ENCODE data around the gene LRCH1. TPM values are rescaled to one million over a fixed set of nuclear protein-coding genes. Genes with fewer than 3 reads are reported as not detected.

Gene LRCH1
- total and polyA plus RNA-seq, 2 of the 4 experiments (the other 2 are of a cell fraction): 7.0 to 8.8 TPM

- DNase-seq: no peak
- Histone ChIP-seq H4K91ac (ENCODE audit: insufficient read depth, low read depth, low read length) (no peak overlapping the region), H2BK120ac (ENCODE audit: low read depth, low read length) (no peak overlapping the region), H3K56ac (ENCODE audit: extremely low read depth, insufficient read depth, low read length) (no peak overlapping the region), H3K18ac (ENCODE audit: low read depth, low read length) (no peak overlapping the region), H4K8ac (ENCODE audit: low read depth in 2 of 2, low read length in 2 of 2) (no peak overlapping the region), H3K9ac (ENCODE audit: low read depth, low read length) (no peak overlapping the region), H3K14ac (replicated peaks; ENCODE audit: low read depth, low read length) (no peak overlapping the region), H4K5ac (ENCODE audit: low read depth, low read length) (no peak overlapping the region), H3K9me3 (ENCODE audit: control insufficient read depth, insufficient read depth, low read length) (no peaks in the 10 kb centered on the region), H3K4me1 (ENCODE audit: control insufficient read depth, insufficient read depth, low read length) (peaks cover 6% of the 10 kb centered on the region), H2AK9ac (replicated peaks; ENCODE audit: low read depth, low read length, poor library complexity) (no peak overlapping the region), H4K20me1 (ENCODE audit: insufficient read depth, low read length) (peaks cover 17% of the 10 kb centered on the region), H3K9me1 (ENCODE audit: insufficient read depth, low read length) (peaks cover 9% of the 10 kb centered on the region; the same call in 1 of the 2 replicates), H2BK5ac (ENCODE audit: low read depth, low read length, poor library complexity, severe bottlenecking) (no peak overlapping the region), H3K23ac (ENCODE audit: low read depth, low read length) (no peak overlapping the region), H3K79me1 (ENCODE audit: low read depth in 1 of 2, low read length in 2 of 2) (peaks cover 29 to 69% of the 10 kb centered on the region in 2 experiments), H3K4me3 (ENCODE audit: insufficient read depth, low read depth, low read length) (no peak overlapping the region), H3K4ac (ENCODE audit: low read depth, low read length) (no peak overlapping the region), H3K4me2 (ENCODE audit: low read depth, low read length) (no peak overlapping the region), H2BK20ac (ENCODE audit: low read depth, low read length) (no peak overlapping the region), H2BK15ac (ENCODE audit: low read depth, low read length) (no peak overlapping the region), H2AFZ (replicated peaks; ENCODE audit: low read length, poor library complexity) (no peak overlapping the region), H2AK5ac (ENCODE audit: low read depth, low read length) (no peak overlapping the region), H3K27ac (ENCODE audit: insufficient read depth, low read length) (no peak overlapping the region), H3K27me3 (ENCODE audit: control insufficient read depth, insufficient read depth, low read length) (no peaks in the 10 kb centered on the region), H3K36me3 (ENCODE audit: control insufficient read depth, insufficient read depth, low read length) (no peaks in the 10 kb centered on the region)
- POLR2A ChIA-PET (ENCODE audit: unreplicated experiment): no interaction called here
- WGBS, 2 experiments (ENCODE audit: extremely low coverage in 2 of 2, insufficient read length in 1 of 2): no CpG with 5 or more reads among the region's 7 CpGs
- CTCF ChIA-PET: interaction anchor here (1.4 kb wide), 1 partner anchor 7 kb away, joined by 3 read pairs; no protein-coding TSS in a partner anchor
- in situ Hi-C loops (cut with MboI; ENCODE audit: low sequenced_read_pairs) (no loop called here), intact Hi-C loops (cut with micrococcal nuclease) (no loop called here), dilution Hi-C loops (cut with HindIII; ENCODE audit: low sequenced_read_pairs, unreplicated experiment) (no loop called here)
- ATAC-seq (ENCODE audit: low read depth): no peak
- TF ChIP-seq SMC3 (IDR thresholded peaks at IDR 0.05; ENCODE audit: low read depth, low read length) (no peak), CEBPB (IDR thresholded peaks at IDR 0.05; ENCODE audit: low read depth, low read length) (no peak), RCOR1 (IDR thresholded peaks at IDR 0.05; ENCODE audit: insufficient replicate concordance, low read length) (no peak), MXI1 (IDR thresholded peaks at IDR 0.05; ENCODE audit: borderline replicate concordance, low read depth, low read length) (no peak), MAZ (IDR thresholded peaks at IDR 0.05; ENCODE audit: borderline replicate concordance, low read depth, low read length) (no peak), NFE2L2 (IDR thresholded peaks at IDR 0.05; ENCODE audit: low read depth, low read length) (no peak), FOS (IDR thresholded peaks at IDR 0.05; ENCODE audit: low read depth, low read length) (no peak), CHD1 (IDR thresholded peaks at IDR 0.05; ENCODE audit: low read depth, low read length) (no peak)
- no TSS peak for BruUV-seq (replicated peaks)
These were observed 75.8 kb downstream of the LRCH1 start for GRCh38 chr13:46628622-46629365.
